Activated CD8-positive, alpha-beta T cell treated with anti-CD3 and anti-CD28 coated beads, Interleukin-2, amount 10 ng/mL, durations not matched to agents 7 days and 5 days (primary cell): ENCODE results near the gene PPFIBP2. TPM values are rescaled to one million over a fixed set of nuclear protein-coding genes. Genes with fewer than 3 reads are reported as not detected.
A peak's percentile ranks its signal among the peaks of the same experiment; 100 is the strongest.

Experiments
- ATAC-seq: fragments of 150-1000 bp; cut with Tn5 transposase; one replicate; pipeline ENCODE4 v1.10.0; 2021; ENCODE audit warnings: moderate library complexity
- CTCF ChIA-PET: fragments of 350-600 bp; sonication (Branson Sonifier 250); formaldehyde crosslinking; loops from one replicate; lab custom pipeline; 2021; ENCODE audit warnings: antibody characterized with exemption; lab: Charles Lee
- POLR2A ChIA-PET: fragments of 350-600 bp; sonication (Branson Sonifier 250); formaldehyde crosslinking; loops from one replicate; lab custom pipeline; 2021; ENCODE audit warnings: antibody characterized with exemption; lab: Charles Lee
- DNase-seq: peaks from one replicate; pipeline ENCODE4 v3.0.0-alpha.2; 2020
- H3K27ac Mint-ChIP-seq: one replicate; pipeline ENCODE4 v1.8.0; 2021; ENCODE audit warnings: mild to moderate bottlenecking, mixed read lengths
- H3K27me3 Mint-ChIP-seq: one replicate; pipeline ENCODE4 v1.8.0; 2021; ENCODE audit warnings: low read depth, mixed read lengths
- H3K36me3 Mint-ChIP-seq: one replicate; pipeline ENCODE4 v1.8.0; 2021; ENCODE audit warnings: low read depth, mixed read lengths
- H3K4me1 Mint-ChIP-seq: one replicate; pipeline ENCODE4 v1.8.0; 2021; ENCODE audit warnings: low read depth, mixed read lengths
- H3K4me3 Mint-ChIP-seq: one replicate; pipeline ENCODE4 v1.8.0; 2021; ENCODE audit warnings: mild to moderate bottlenecking, mixed read lengths
- H3K9me3 Mint-ChIP-seq: one replicate; pipeline ENCODE4 v1.8.0; 2022; ENCODE audit warnings: mixed read lengths; ENCODE audit not compliant: insufficient read depth
- total RNA-seq, 2 experiments: library from RNA; stranded (reverse); gene quantifications; one replicate each; pipeline ENCODE4 v1.2.3, GENCODE V29; 2021

PPFIBP2 gene
- total RNA-seq, 2 experiments from 2014 or later = 11.2 to 12.1 TPM

DNA sequence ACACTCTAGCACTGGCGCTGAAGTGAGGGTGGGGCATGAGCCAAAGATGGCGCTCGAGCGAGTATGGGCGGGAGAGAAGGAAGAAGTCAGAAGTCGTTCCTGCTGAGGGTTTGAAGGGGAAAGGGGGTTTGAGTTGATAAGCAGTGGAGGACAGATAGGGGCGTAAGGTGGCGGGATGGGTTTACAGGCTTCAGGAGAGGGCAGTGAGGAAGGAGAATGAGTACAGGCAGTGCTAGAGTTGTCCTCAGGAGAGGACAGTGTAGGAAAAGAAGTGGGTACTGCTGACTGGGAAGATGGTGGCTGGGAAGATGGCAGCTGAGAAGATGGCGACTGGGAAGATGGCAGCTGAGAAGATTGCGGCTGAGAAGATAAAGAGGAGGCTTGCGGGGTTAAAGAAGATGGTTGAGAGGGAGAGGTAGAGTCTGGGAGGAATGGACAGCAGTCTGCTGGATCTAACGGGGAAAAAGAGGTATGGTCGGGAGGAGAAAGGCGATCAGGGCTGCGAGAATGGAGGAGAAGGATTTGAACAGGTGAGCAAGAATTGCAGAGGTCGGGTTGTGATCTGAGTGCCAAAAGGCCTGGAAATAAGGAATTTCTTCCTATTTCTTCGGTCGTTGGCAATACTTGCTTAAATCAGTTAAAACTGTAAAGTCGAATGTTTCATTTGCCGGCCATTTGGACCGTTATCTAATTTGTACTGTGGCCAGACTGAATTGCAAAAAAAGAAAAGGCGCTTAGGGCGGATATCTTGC, 5.2 kb downstream of the PPFIBP2 start:
- peaks cover 19% of the 10 kb centered on the region for H3K27me3 Mint-ChIP-seq
- ChIA-PET POLR2A (no interaction called here), CTCF (no interaction called here)
- no peaks in the 10 kb centered on the region for H3K9me3 Mint-ChIP-seq
- H3K27ac Mint-ChIP-seq = no peak overlapping the region
- no peaks in the 10 kb centered on the region for H3K36me3 Mint-ChIP-seq
- no peak for DNase-seq
- ATAC-seq = no peak
- H3K4me3 Mint-ChIP-seq = no peak overlapping the region
- H3K4me1 Mint-ChIP-seq = peaks cover 28% of the 10 kb centered on the region

DNA sequence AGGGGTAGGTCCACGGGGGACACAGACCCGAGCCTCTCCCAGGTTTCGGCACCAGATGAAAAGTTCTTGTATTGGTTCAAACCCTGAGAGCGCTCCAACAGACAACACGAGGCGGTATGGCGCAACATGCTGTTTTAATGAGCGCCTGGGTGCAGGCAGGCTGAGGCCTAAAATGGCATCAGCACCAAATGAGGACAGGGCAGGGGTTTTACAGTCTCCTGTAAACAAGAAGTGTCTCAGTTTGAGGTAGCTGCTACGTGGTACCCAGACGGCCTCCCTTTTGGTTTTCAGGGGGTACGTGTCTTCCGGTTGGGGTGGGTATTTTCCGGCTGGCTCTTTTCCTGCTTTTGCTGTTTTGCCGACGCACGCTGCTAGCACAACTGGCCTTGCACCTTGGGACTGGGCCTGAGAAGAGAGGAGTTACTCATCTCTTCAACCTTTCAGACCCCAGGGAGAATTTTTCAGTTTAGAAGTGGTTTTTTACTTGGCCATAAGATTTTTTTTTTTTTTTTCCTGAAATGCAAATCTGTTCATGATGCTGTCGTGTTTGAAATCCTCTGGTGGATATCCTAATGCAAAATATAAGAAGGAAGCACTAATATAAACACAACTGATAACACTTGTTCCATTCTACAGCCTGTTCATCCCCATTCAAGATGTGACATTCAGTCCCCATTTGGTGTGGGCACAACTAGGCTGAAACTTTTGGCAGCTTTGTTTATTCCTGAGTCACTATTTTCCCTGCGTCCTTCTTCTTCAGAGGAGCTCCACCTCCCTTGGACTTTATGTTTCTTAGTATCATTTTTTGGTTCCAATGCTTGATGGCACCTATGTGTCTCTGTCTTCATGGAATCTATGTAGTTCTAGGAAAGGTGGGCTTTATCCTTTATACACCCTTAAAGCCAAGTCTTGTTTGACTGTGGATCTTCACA, 6.5 kb downstream of the PPFIBP2 start:
- ChIA-PET POLR2A (interaction anchor here (0.6 kb wide), 1 partner anchor 109 kb away, joined by 3 read pairs; no protein-coding TSS in a partner anchor), CTCF (interaction anchor here (1.0 to 2.6 kb wide), 5 partner anchors 7 to 422 kb away, joined by 3 to 18 read pairs (median 4); partner anchors contain the start of gene PPFIBP2)
- H3K9me3 Mint-ChIP-seq = no peaks in the 10 kb centered on the region
- H3K4me1 Mint-ChIP-seq = peaks cover 31% of the 10 kb centered on the region
- DNase-seq = no peak
- H3K36me3 Mint-ChIP-seq = no peaks in the 10 kb centered on the region
- H3K27ac Mint-ChIP-seq = peak overlapping the region; percentile 40
- no peak for ATAC-seq
- H3K4me3 Mint-ChIP-seq = no peak overlapping the region
- H3K27me3 Mint-ChIP-seq = peaks cover 13% of the 10 kb centered on the region

GRCh38 chr11:7520981-7521487, 7.2 kb downstream of the PPFIBP2 start:
- ChIA-PET POLR2A (interaction anchor here (0.6 kb wide), 1 partner anchor 109 kb away, joined by 3 read pairs; no protein-coding TSS in a partner anchor), CTCF (interaction anchor here (0.7 to 2.6 kb wide), 8 partner anchors 8 to 423 kb away, joined by 3 to 18 read pairs (median 4); partner anchors contain the start of gene PPFIBP2)
- Mint-ChIP-seq H3K27ac (no peak overlapping the region), H3K9me3 (no peaks in the 10 kb centered on the region), H3K27me3 (peaks cover 6% of the 10 kb centered on the region), H3K4me1 (peaks cover 31% of the 10 kb centered on the region), H3K36me3 (no peaks in the 10 kb centered on the region), H3K4me3 (no peak overlapping the region)
- peak; percentile 71 for ATAC-seq
- DNase-seq = no peak

DNA sequence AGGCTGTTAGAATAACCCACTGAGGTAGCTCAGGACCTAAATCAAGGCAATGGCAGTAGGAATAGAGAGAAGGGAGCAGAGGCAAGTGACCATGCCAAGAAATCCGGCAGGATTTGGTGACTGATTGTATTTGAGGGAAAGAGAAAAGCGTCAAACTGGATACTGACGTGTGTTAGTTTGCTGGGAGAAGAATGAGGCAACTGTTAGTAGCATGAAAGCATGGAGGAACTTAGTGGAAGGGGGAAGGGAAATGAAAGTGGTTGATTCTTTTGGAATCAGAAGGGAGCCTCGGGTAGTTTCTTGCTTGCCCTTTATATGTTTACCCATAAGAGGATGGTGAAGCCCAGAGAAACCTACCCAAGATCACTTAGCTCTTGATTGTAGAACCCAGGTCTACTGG, 8.3 kb downstream of the PPFIBP2 start:
- peaks cover 31% of the 10 kb centered on the region for H3K4me1 Mint-ChIP-seq
- POLR2A ChIA-PET = no interaction called here

GRCh38 chr11:7522546-7522945, 8.7 kb downstream of the PPFIBP2 start:
- Mint-ChIP-seq H3K27ac (no peak overlapping the region), H3K4me3 (no peak overlapping the region), H3K4me1 (peaks cover 35% of the 10 kb centered on the region), H3K27me3 (no peaks in the 10 kb centered on the region), H3K9me3 (no peaks in the 10 kb centered on the region), H3K36me3 (no peaks in the 10 kb centered on the region)
- DNase-seq = no peak
- POLR2A ChIA-PET = no interaction called here
- CTCF ChIA-PET = interaction anchor here (1.2 to 2.6 kb wide), 2 partner anchors 10 to 49 kb away, joined by 3 to 18 read pairs; partner anchors contain the start of gene PPFIBP2
- ATAC-seq = no peak

More for the DNA sequence above, 8.3 kb downstream of the PPFIBP2 start:
- no peak overlapping the region for H3K27ac Mint-ChIP-seq
- CTCF ChIA-PET = interaction anchor here (1.2 to 2.6 kb wide), 3 partner anchors 9 to 173 kb away, joined by 3 to 18 read pairs (median 4); partner anchors contain the start of gene PPFIBP2
- ATAC-seq (no peak), DNase-seq (no peak)
- H3K36me3 Mint-ChIP-seq = no peaks in the 10 kb centered on the region
- peaks cover 1% of the 10 kb centered on the region for H3K27me3 Mint-ChIP-seq
- no peak overlapping the region for H3K4me3 Mint-ChIP-seq
- no peaks in the 10 kb centered on the region for H3K9me3 Mint-ChIP-seq

DNA sequence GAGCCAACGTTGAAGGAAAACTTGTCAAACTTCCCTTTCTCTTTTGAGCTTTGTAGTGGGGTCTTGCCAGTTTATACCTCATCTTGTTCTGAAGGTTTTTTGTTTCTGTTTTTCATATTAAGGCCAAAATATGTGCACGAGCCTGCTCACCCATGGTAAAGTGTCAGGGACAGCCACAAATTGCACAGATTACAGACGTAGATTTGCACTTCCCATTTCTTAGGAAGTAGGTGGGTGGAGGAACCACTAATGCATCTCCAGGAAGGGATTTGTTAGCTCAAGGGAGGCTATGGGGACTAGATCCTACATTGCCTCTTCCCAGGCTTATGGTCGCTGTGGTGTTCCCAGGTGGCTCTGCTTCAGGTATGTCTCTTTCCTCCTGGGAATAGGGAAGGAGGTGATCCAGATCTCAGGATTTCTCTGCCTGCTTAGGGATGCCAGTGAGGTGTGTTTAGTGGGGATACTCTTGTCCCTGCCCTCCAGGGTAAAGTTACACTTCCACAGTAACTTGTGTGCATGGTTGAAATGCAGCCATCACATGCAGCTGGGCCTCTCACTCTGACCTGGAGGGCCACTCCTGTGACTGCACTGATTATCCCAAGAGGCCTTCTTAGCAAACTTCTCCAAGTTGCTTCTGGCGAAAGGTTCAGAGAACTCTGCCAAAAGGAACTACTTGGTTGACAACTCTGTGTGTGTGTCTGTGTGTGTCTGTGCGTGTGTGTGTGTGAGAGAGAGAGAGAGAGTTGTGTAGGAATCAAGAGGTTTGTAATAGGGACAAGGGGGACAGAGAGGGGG, 9.8 kb downstream of the PPFIBP2 start:
- H3K9me3 Mint-ChIP-seq = no peaks in the 10 kb centered on the region
- no peaks in the 10 kb centered on the region for H3K27me3 Mint-ChIP-seq
- H3K4me3 Mint-ChIP-seq = no peak overlapping the region
- H3K4me1 Mint-ChIP-seq = peaks cover 46% of the 10 kb centered on the region
- no peak overlapping the region for H3K27ac Mint-ChIP-seq
- DNase-seq (no peak), ATAC-seq (no peak)
- POLR2A ChIA-PET = no interaction called here
- H3K36me3 Mint-ChIP-seq = no peaks in the 10 kb centered on the region
- CTCF ChIA-PET = interaction anchor here (1.2 to 2.4 kb wide), 3 partner anchors 9 to 134 kb away, joined by 3 to 7 read pairs (median 6); partner anchors contain the start of gene PPFIBP2

- no peaks in the 10 kb centered on the region for H3K27me3 Mint-ChIP-seq
- H3K9me3 Mint-ChIP-seq = no peaks in the 10 kb centered on the region
- CTCF ChIA-PET = interaction anchor here (1.2 to 2.4 kb wide), 3 partner anchors 10 to 133 kb away, joined by 3 to 7 read pairs (median 6); partner anchors contain the start of gene PPFIBP2
- ATAC-seq (no peak), DNase-seq (no peak)
- no peak overlapping the region for H3K27ac Mint-ChIP-seq
- no peak overlapping the region for H3K4me3 Mint-ChIP-seq
- peaks cover 50% of the 10 kb centered on the region for H3K4me1 Mint-ChIP-seq
- no peaks in the 10 kb centered on the region for H3K36me3 Mint-ChIP-seq
- POLR2A ChIA-PET = no interaction called here
Observed at GRCh38 chr11:7524462-7525235, 10.8 kb downstream of the PPFIBP2 start.

- Mint-ChIP-seq H3K27ac (no peak overlapping the region), H3K36me3 (no peaks in the 10 kb centered on the region), H3K27me3 (no peaks in the 10 kb centered on the region), H3K9me3 (no peaks in the 10 kb centered on the region), H3K4me1 (peaks cover 50% of the 10 kb centered on the region), H3K4me3 (no peak overlapping the region)
- no peak for ATAC-seq
- ChIA-PET POLR2A (no interaction called here), CTCF (interaction anchor here (2.4 kb wide), 1 partner anchor 11 kb away, joined by 7 read pairs; the partner anchor contains the start of gene PPFIBP2)
- no peak for DNase-seq
Observed at GRCh38 chr11:7525424-7525823, 11.6 kb downstream of the PPFIBP2 start.

GRCh38 chr11:7527029-7527428, 13.2 kb downstream of the PPFIBP2 start:
- ChIA-PET CTCF (no interaction called here), POLR2A (no interaction called here)
- peak; percentile 79 for DNase-seq
- peaks cover under 1% of the 10 kb centered on the region for H3K36me3 Mint-ChIP-seq
- peak overlapping the region; percentile 20 for H3K4me3 Mint-ChIP-seq
- H3K27me3 Mint-ChIP-seq = no peaks in the 10 kb centered on the region
- peak; percentile 93 for ATAC-seq
- H3K27ac Mint-ChIP-seq = peak overlapping the region; percentile 70
- peaks cover 50% of the 10 kb centered on the region for H3K4me1 Mint-ChIP-seq
- H3K9me3 Mint-ChIP-seq = no peaks in the 10 kb centered on the region

DNA sequence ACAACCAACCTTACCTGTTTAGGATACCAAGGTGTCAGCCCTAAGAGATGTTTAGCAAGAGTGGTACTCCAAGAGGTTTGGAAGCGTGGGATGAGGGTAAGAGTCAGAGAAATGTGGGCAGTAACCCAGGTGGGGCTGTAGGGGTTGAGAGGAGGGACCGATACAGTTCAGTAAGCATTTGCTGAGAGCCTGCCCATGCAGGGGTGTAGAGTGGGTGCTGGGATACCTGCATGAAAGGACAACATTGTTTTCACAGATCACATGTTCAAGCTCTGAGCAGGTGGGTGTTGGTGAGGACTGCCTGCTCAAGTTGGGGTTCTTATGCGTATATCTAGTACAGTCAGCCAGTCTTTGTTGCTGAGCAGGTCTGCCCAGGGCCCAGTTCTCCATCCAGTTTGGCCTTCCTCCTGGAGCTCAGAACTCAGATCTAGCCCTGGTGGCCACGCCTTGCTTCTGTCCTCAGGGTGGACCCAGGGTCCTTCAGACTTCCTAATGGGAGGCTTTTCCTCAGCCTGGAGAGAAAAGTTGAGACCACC, 14.8 kb downstream of the PPFIBP2 start:
- H3K27ac Mint-ChIP-seq = peak overlapping the region; percentile 36
- ChIA-PET POLR2A (no interaction called here), CTCF (interaction anchor here (1.8 kb wide), 1 partner anchor 10 kb away, joined by 11 read pairs; no protein-coding TSS in a partner anchor)

More for the DNA sequence above, 14.8 kb downstream of the PPFIBP2 start:
- no peak for DNase-seq
- peaks cover 2% of the 10 kb centered on the region for H3K36me3 Mint-ChIP-seq
- H3K4me1 Mint-ChIP-seq = peaks cover 52% of the 10 kb centered on the region
- no peaks in the 10 kb centered on the region for H3K9me3 Mint-ChIP-seq
- ATAC-seq = no peak
- no peak overlapping the region for H3K4me3 Mint-ChIP-seq
- peaks cover 1% of the 10 kb centered on the region for H3K27me3 Mint-ChIP-seq
